Muscle layer of colon (tissue), 2 donors: Measurements from ENCODE around the gene PDZD7.

ENCODE experiments used
- H3K27ac ChIP-seq: one replicate; pipeline ENCODE4 v1.7.0; 2013; ENCODE audit warnings: low read depth, mild to moderate bottlenecking, low read length, moderate library complexity
- H3K27me3 ChIP-seq, 2 donors: one replicate each; pipeline ENCODE4 v1.7.0; 2013; ENCODE audit warnings: low read length in 2 of 2, mild to moderate bottlenecking in 2 of 2; ENCODE audit not compliant: insufficient read depth in 2 of 2, control insufficient read depth in 1 of 2
- H3K36me3 ChIP-seq: one replicate; pipeline ENCODE4 v1.7.0; 2013; ENCODE audit warnings: mild to moderate bottlenecking, low read length; ENCODE audit not compliant: insufficient read depth
- H3K4me1 ChIP-seq: one replicate; pipeline ENCODE4 v1.7.0; 2013; ENCODE audit warnings: mild to moderate bottlenecking, low read length; ENCODE audit not compliant: insufficient read depth
- H3K4me3 ChIP-seq, 2 donors: one replicate each; pipeline ENCODE4 v1.7.0; 2013; ENCODE audit warnings: low read length in 2 of 2, low read depth in 1 of 2, mild to moderate bottlenecking in 1 of 2, moderate library complexity in 1 of 2
- H3K9ac ChIP-seq: one replicate; pipeline ENCODE4 v1.7.0; 2013; ENCODE audit warnings: low read length
- H3K9me3 ChIP-seq: one replicate; pipeline ENCODE4 v1.7.0; 2013; ENCODE audit warnings: mild to moderate bottlenecking, low read length
- donor health status: abdominal sarcoma.
- donor health status: Adenocarcinoma of cecum.

The PDZD7 gene

GRCh38 chr10:101066896-101067355 is 36.0 kb upstream of the PDZD7 start:
- peaks cover 34 to 51% of the 10 kb centered on the region in 2 donors for H3K27me3 ChIP-seq
- H3K27ac ChIP-seq = no peak overlapping the region
- H3K4me3 ChIP-seq = peak overlapping the region; percentile 73 to 78
- no peaks in the 10 kb centered on the region for H3K9me3 ChIP-seq
- peaks cover 40% of the 10 kb centered on the region for H3K4me1 ChIP-seq
- H3K36me3 ChIP-seq = no peaks in the 10 kb centered on the region
- H3K9ac ChIP-seq = no peak overlapping the region

- Histone ChIP-seq H3K9ac (no peak overlapping the region), H3K9me3 (no peaks in the 10 kb centered on the region), H3K27ac (no peak overlapping the region), H3K36me3 (no peaks in the 10 kb centered on the region), H3K4me3 (peak overlapping the region; percentile 33 to 43), H3K4me1 (peaks cover 46% of the 10 kb centered on the region), H3K27me3 (peaks cover 34 to 51% of the 10 kb centered on the region in 2 donors)
Observed at GRCh38 chr10:101066146-101066895, 35.4 kb upstream of the PDZD7 start.

- Histone ChIP-seq H3K9me3 (no peaks in the 10 kb centered on the region), H3K27ac (no peak overlapping the region), H3K4me1 (peaks cover 46% of the 10 kb centered on the region), H3K9ac (no peak overlapping the region), H3K4me3 (peak overlapping the region in 1 of 2 donors; percentile 43), H3K36me3 (no peaks in the 10 kb centered on the region), H3K27me3 (peaks cover 34 to 51% of the 10 kb centered on the region in 2 donors)
Observed at GRCh38 chr10:101065481-101066145, 34.7 kb upstream of the PDZD7 start.

- Histone ChIP-seq H3K9me3 (no peaks in the 10 kb centered on the region), H3K9ac (no peak overlapping the region), H3K4me1 (peaks cover 52% of the 10 kb centered on the region), H3K36me3 (no peaks in the 10 kb centered on the region), H3K27ac (no peak overlapping the region), H3K4me3 (no peak overlapping the region), H3K27me3 (peaks cover 34 to 51% of the 10 kb centered on the region in 2 donors)
Observed at GRCh38 chr10:101064415-101065030, 33.6 kb upstream of the PDZD7 start.

- H3K4me3 ChIP-seq = no peak overlapping the region
- H3K27ac ChIP-seq = no peak overlapping the region
- H3K9ac ChIP-seq = no peak overlapping the region
- H3K27me3 ChIP-seq = peaks cover 34 to 51% of the 10 kb centered on the region in 2 donors
- peaks cover 52% of the 10 kb centered on the region for H3K4me1 ChIP-seq
- H3K9me3 ChIP-seq = no peaks in the 10 kb centered on the region
- H3K36me3 ChIP-seq = no peaks in the 10 kb centered on the region
Observed at GRCh38 chr10:101063548-101064414, 32.9 kb upstream of the PDZD7 start.

- no peak overlapping the region for H3K27ac ChIP-seq
- peaks cover 52% of the 10 kb centered on the region for H3K4me1 ChIP-seq
- no peaks in the 10 kb centered on the region for H3K36me3 ChIP-seq
- H3K9ac ChIP-seq = no peak overlapping the region
- peak overlapping the region in 1 of 2 donors; percentile 99 for H3K4me3 ChIP-seq
- H3K27me3 ChIP-seq = peaks cover 34 to 51% of the 10 kb centered on the region in 2 donors
- H3K9me3 ChIP-seq = no peaks in the 10 kb centered on the region
Observed at GRCh38 chr10:101063050-101063525, 32.2 kb upstream of the PDZD7 start.

GRCh38 chr10:101062232-101063049 is 31.5 kb upstream of the PDZD7 start:
- Histone ChIP-seq H3K9ac (no peak overlapping the region), H3K4me1 (peaks cover 49% of the 10 kb centered on the region), H3K4me3 (peak overlapping the region; percentile 33 to 99), H3K27me3 (peaks cover 32 to 50% of the 10 kb centered on the region in 2 donors), H3K9me3 (no peaks in the 10 kb centered on the region), H3K36me3 (no peaks in the 10 kb centered on the region), H3K27ac (no peak overlapping the region)

GRCh38 chr10:101061624-101062231 is 30.8 kb upstream of the PDZD7 start, which contains the start of gene KAZALD1:
KAZALD1 (plus strand) TSS chr10:101061989; CDS start chr10:101062593, 604 bp downstream.
- no peaks in the 10 kb centered on the region for H3K9me3 ChIP-seq
- H3K4me3 ChIP-seq = peak within 1 kb of the TSS; percentile 95 to 99
- H3K4me1 ChIP-seq = peaks cover 44% of the 10 kb centered on the region
- H3K27ac ChIP-seq = peak within 1 kb of the TSS; percentile 98
- peak within 1 kb of the TSS; percentile 57 for H3K9ac ChIP-seq
- no peaks in the 10 kb centered on the region for H3K36me3 ChIP-seq
- H3K27me3 ChIP-seq = peaks cover 28 to 45% of the 10 kb centered on the region in 2 donors

GRCh38 chr10:101060951-101061623 is 30.2 kb upstream of the PDZD7 start:
- H3K4me3 ChIP-seq = peak overlapping the region; percentile 95 to 99
- H3K9me3 ChIP-seq = no peaks in the 10 kb centered on the region
- H3K9ac ChIP-seq = peak overlapping the region; percentile 57
- H3K36me3 ChIP-seq = no peaks in the 10 kb centered on the region
- H3K4me1 ChIP-seq = peaks cover 38% of the 10 kb centered on the region
- peaks cover 21 to 39% of the 10 kb centered on the region in 2 donors for H3K27me3 ChIP-seq
- H3K27ac ChIP-seq = peak overlapping the region; percentile 98
